WTC11 (cell line): Measurements from ENCODE around the gene TMEM131L. TPM values are rescaled to one million over a fixed set of nuclear protein-coding genes. Genes with fewer than 3 reads are reported as not detected.

Experiments
- ATAC-seq: fragments of 200-7000 bp; cut with Tn5 transposase; 2 replicates; pipeline ENCODE4 v1.10.0; 2021; ENCODE audit warnings: mild to moderate bottlenecking, moderate library complexity
- CTCF ChIA-PET: fragments of 300-600 bp; sonication (Branson Sonifier 250); formaldehyde crosslinking; loops from one replicate; lab custom pipeline; 2021; ENCODE audit warnings: antibody characterized with exemption; lab: Charles Lee
- POLR2A ChIA-PET: fragments of 350-600 bp; sonication (Branson Sonifier 250); formaldehyde crosslinking; loops from one replicate; lab custom pipeline; 2021; ENCODE audit warnings: antibody characterized with exemption; lab: Charles Lee
- DNase-seq: peaks from one replicate; pipeline ENCODE4 v3.0.0; 2021; ENCODE audit warnings: low spot score
- H3K27ac Mint-ChIP-seq: 2 replicates; pipeline ENCODE4 v1.8.0; 2021; ENCODE audit warnings: mixed read lengths
- H3K27me3 Mint-ChIP-seq: 2 replicates; pipeline ENCODE4 v1.8.0; 2021; ENCODE audit warnings: low read depth, mild to moderate bottlenecking, moderate library complexity, mixed read lengths
- H3K36me3 Mint-ChIP-seq: 2 replicates; pipeline ENCODE4 v1.8.0; 2021; ENCODE audit warnings: mixed read lengths
- H3K4me1 Mint-ChIP-seq: 2 replicates; pipeline ENCODE4 v1.8.0; 2022; ENCODE audit warnings: mixed read lengths
- H3K4me3 Mint-ChIP-seq: 2 replicates; pipeline ENCODE4 v1.8.0; 2021; ENCODE audit warnings: mild to moderate bottlenecking, moderate library complexity, mixed read lengths
- H3K9me3 Mint-ChIP-seq: 2 replicates; pipeline ENCODE4 v1.8.0; 2021; ENCODE audit warnings: mixed read lengths
- ATF2 ChIP-seq: sonication (generic); formaldehyde crosslinking; IDR thresholded peaks from 2 replicates; pipeline ENCODE4 v1.8.1; 2022; ENCODE audit warnings: low read depth, missing genetic modification reagents, borderline replicate concordance
- E2F5 ChIP-seq: sonication (generic); formaldehyde crosslinking; IDR thresholded peaks from 2 replicates; pipeline ENCODE4 v1.8.1; 2022; ENCODE audit warnings: mild to moderate bottlenecking, moderate library complexity, missing genetic modification reagents
- MYBL2 ChIP-seq: sonication (generic); formaldehyde crosslinking; IDR thresholded peaks from 2 replicates; pipeline ENCODE4 v1.8.1; 2023; ENCODE audit warnings: mild to moderate bottlenecking, moderate library complexity, missing genetic modification reagents
- NR3C1 ChIP-seq: sonication (generic); formaldehyde crosslinking; conservative IDR thresholded peaks from 2 replicates; pipeline ENCODE4 v1.8.1; 2023; ENCODE audit warnings: low read depth, mild to moderate bottlenecking, missing genetic modification reagents
- SMAD4 ChIP-seq: sonication (generic); formaldehyde crosslinking; IDR thresholded peaks from 2 replicates; pipeline ENCODE4 v1.8.0; 2022; ENCODE audit warnings: mild to moderate bottlenecking, missing genetic modification reagents
- SOX15 ChIP-seq: fragments of 250-450 bp; sonication (Bioruptor Pico); IDR thresholded peaks from 2 replicates; pipeline ENCODE4 v1.9.0; 2021; ENCODE audit warnings: mild to moderate bottlenecking
- STAT6 ChIP-seq: sonication (generic); formaldehyde crosslinking; conservative IDR thresholded peaks from 2 replicates; pipeline ENCODE4 v1.8.1; 2023; ENCODE audit warnings: mild to moderate bottlenecking, low read depth, missing genetic modification reagents, moderate library complexity
- TEAD1 ChIP-seq: sonication (generic); formaldehyde crosslinking; IDR thresholded peaks from 2 replicates; pipeline ENCODE4 v1.8.0; 2022; ENCODE audit warnings: mild to moderate bottlenecking, missing genetic modification reagents
- TEAD4 ChIP-seq: sonication (generic); formaldehyde crosslinking; IDR thresholded peaks from 2 replicates; pipeline ENCODE4 v1.8.0; 2022; ENCODE audit warnings: mild to moderate bottlenecking, missing genetic modification reagents
- ZMAT4 ChIP-seq: fragments of 250-450 bp; sonication (Bioruptor Pico); IDR thresholded peaks from 2 replicates; pipeline ENCODE4 v1.9.0; 2021; ENCODE audit warnings: mild to moderate bottlenecking
- ZNF138 ChIP-seq: sonication (generic); formaldehyde crosslinking; conservative IDR thresholded peaks from 2 replicates; pipeline ENCODE4 v1.8.1; 2022; ENCODE audit warnings: mild to moderate bottlenecking, moderate library complexity, missing genetic modification reagents
- total RNA-seq: library from RNA; stranded (reverse); gene quantifications from 3 replicates; pipeline ENCODE4 v1.2.3, GENCODE V29; 2021
- TF ChIP-seq, protein P1 (sequence below): sonication (generic); formaldehyde crosslinking; IDR thresholded peaks from 2 replicates; pipeline ENCODE4 v1.8.0; 2022; ENCODE audit warnings: mild to moderate bottlenecking, missing genetic modification reagents
- TF ChIP-seq, protein P2 (sequence below): fragments of 250-450 bp; sonication (Bioruptor Pico); IDR thresholded peaks from 2 replicates; pipeline ENCODE4 v2.1.2; 2022; ENCODE audit warnings: mild to moderate bottlenecking, moderate library complexity
- TF ChIP-seq, protein P3 (sequence below): sonication (generic); formaldehyde crosslinking; IDR thresholded peaks from 2 replicates; pipeline ENCODE4 v1.8.1; 2023; ENCODE audit warnings: mild to moderate bottlenecking, moderate library complexity, missing genetic modification reagents

Gene TMEM131L
- total RNA-seq, 1 experiment from 2014 or later = 26.7 TPM

DNA sequence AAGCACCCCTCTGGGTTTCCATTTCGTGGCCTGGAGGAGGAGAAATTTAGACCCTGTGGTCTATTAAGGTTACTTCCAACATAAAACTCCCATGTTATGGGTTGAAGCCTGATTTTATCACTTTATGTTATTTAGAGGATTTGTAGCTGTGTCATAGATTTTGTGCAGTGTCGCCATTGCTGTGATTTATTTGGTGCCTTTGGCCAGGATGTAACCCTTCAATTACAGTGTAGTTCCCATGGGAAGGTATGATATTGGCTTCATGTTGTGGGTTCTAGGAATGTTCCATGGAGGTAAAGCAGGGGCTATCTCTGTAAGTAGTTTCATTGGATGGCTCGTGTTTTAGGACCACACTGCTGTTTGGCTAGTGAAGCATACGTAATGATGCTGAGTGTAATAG lies 58.5 kb downstream of the TMEM131L start (continued):
- no peak for TF ChIP-seq ZNF138
- TF ChIP-seq, protein P1, sequence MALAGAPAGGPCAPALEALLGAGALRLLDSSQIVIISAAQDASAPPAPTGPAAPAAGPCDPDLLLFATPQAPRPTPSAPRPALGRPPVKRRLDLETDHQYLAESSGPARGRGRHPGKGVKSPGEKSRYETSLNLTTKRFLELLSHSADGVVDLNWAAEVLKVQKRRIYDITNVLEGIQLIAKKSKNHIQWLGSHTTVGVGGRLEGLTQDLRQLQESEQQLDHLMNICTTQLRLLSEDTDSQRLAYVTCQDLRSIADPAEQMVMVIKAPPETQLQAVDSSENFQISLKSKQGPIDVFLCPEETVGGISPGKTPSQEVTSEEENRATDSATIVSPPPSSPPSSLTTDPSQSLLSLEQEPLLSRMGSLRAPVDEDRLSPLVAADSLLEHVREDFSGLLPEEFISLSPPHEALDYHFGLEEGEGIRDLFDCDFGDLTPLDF (CRISPR knock-in tag) = no peak
- TF ChIP-seq, protein P2, sequence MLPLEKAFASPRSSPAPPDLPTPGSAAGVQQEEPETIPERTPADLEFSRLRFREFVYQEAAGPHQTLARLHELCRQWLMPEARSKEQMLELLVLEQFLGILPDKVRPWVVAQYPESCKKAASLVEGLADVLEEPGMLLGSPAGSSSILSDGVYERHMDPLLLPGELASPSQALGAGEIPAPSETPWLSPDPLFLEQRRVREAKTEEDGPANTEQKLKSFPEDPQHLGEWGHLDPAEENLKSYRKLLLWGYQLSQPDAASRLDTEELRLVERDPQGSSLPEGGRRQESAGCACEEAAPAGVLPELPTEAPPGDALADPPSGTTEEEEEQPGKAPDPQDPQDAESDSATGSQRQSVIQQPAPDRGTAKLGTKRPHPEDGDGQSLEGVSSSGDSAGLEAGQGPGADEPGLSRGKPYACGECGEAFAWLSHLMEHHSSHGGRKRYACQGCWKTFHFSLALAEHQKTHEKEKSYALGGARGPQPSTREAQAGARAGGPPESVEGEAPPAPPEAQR (CRISPR knock-in tag) = no peak
- TF ChIP-seq NR3C1 (CRISPR knock-in tag) = no peak
- no peak for TF ChIP-seq ZMAT4 (CRISPR knock-in tag)
- no peak for TF ChIP-seq ATF2
- TF ChIP-seq, protein P3, sequence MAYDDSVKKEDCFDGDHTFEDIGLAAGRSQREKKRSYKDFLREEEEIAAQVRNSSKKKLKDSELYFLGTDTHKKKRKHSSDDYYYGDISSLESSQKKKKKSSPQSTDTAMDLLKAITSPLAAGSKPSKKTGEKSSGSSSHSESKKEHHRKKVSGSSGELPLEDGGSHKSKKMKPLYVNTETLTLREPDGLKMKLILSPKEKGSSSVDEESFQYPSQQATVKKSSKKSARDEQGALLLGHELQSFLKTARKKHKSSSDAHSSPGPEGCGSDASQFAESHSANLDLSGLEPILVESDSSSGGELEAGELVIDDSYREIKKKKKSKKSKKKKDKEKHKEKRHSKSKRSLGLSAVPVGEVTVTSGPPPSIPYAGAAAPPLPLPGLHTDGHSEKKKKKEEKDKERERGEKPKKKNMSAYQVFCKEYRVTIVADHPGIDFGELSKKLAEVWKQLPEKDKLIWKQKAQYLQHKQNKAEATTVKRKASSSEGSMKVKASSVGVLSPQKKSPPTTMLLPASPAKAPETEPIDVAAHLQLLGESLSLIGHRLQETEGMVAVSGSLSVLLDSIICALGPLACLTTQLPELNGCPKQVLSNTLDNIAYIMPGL (CRISPR knock-in tag) = no peak
- TF ChIP-seq, all 79 proteins: peak for 0

GRCh38 chr4:153527690-153528089 lies 61.5 kb downstream of the TMEM131L start:
- H3K4me1 Mint-ChIP-seq = peaks cover 49% of the 10 kb centered on the region
- H3K27ac Mint-ChIP-seq = peak overlapping the region; percentile 61; the same call in 1 of the 2 replicates
- ATAC-seq = no peak
- no peak overlapping the region for H3K4me3 Mint-ChIP-seq
- no peaks in the 10 kb centered on the region for H3K27me3 Mint-ChIP-seq
- POLR2A ChIA-PET = no interaction called here
- peaks cover 6% of the 10 kb centered on the region for H3K36me3 Mint-ChIP-seq
- peaks cover 4% of the 10 kb centered on the region for H3K9me3 Mint-ChIP-seq
- TF ChIP-seq TEAD1 (CRISPR knock-in tag) = no peak
- TF ChIP-seq, protein P1 (CRISPR knock-in tag) = no peak
- no peak for TF ChIP-seq SOX15 (CRISPR knock-in tag)
- TF ChIP-seq ZNF138 = no peak
- TF ChIP-seq E2F5 (CRISPR knock-in tag) = no peak
- TF ChIP-seq SMAD4 = no peak
- TF ChIP-seq MYBL2 (CRISPR knock-in tag) = no peak
- TF ChIP-seq STAT6 (CRISPR knock-in tag) = no peak
- no peak for TF ChIP-seq TEAD4 (CRISPR knock-in tag)
- TF ChIP-seq, all 79 proteins: peak for 0
- CTCF ChIA-PET = no interaction called here
- no peak for DNase-seq
